Measurements from ENCODE around the gene CD22.

Gene CD22

GRCh38 chr19:35360880-35361420, 32.0 kb downstream of the CD22 start:
- peaks cover 27% of the 10 kb centered on the region for H3K27me3 ChIP-seq (ENCODE audit: insufficient read depth, poor library complexity, severe bottlenecking)
- H3K36me3 ChIP-seq (ENCODE audit: low read depth): no peaks in the 10 kb centered on the region

GRCh38 chr19:35362261-35363000, 33.4 kb downstream of the CD22 start:
- Histone ChIP-seq H3K36me3 (ENCODE audit: low read depth) (no peaks in the 10 kb centered on the region), H3K4me3 (ENCODE audit: severe bottlenecking) (no peak overlapping the region), H3K27me3 (ENCODE audit: insufficient read depth, poor library complexity, severe bottlenecking) (peaks cover 30% of the 10 kb centered on the region), H3K4me1 (ENCODE audit: insufficient read depth, poor library complexity, severe bottlenecking) (no peaks in the 10 kb centered on the region), H3K27ac (ENCODE audit: poor library complexity, severe bottlenecking) (no peak overlapping the region), H3K9me3 (ENCODE audit: severe bottlenecking) (no peaks in the 10 kb centered on the region)
- no peak for TF ChIP-seq CTCF (IDR thresholded peaks at IDR 0.05; ENCODE audit: poor library complexity, severe bottlenecking)
- DNase-seq (ENCODE audit: low spot score): no peak
- no peak for ATAC-seq (ENCODE audit: low read depth)

More at GRCh38 chr19:35360880-35361420, 32.0 kb downstream of the CD22 start:
- no peak for TF ChIP-seq CTCF (IDR thresholded peaks at IDR 0.05; ENCODE audit: poor library complexity, severe bottlenecking)
- Histone ChIP-seq H3K4me1 (ENCODE audit: insufficient read depth, poor library complexity, severe bottlenecking) (no peaks in the 10 kb centered on the region), H3K9me3 (ENCODE audit: severe bottlenecking) (no peaks in the 10 kb centered on the region), H3K27ac (ENCODE audit: poor library complexity, severe bottlenecking) (no peak overlapping the region), H3K4me3 (ENCODE audit: severe bottlenecking) (no peak overlapping the region)
- ATAC-seq (ENCODE audit: low read depth) (no peak), DNase-seq (ENCODE audit: low spot score) (no peak)

- Histone ChIP-seq H3K4me3 (ENCODE audit: severe bottlenecking) (no peak overlapping the region), H3K27ac (ENCODE audit: poor library complexity, severe bottlenecking) (no peak overlapping the region), H3K27me3 (ENCODE audit: insufficient read depth, poor library complexity, severe bottlenecking) (peaks cover 30% of the 10 kb centered on the region), H3K4me1 (ENCODE audit: insufficient read depth, poor library complexity, severe bottlenecking) (no peaks in the 10 kb centered on the region), H3K9me3 (ENCODE audit: severe bottlenecking) (no peaks in the 10 kb centered on the region), H3K36me3 (ENCODE audit: low read depth) (no peaks in the 10 kb centered on the region)
- no peak for TF ChIP-seq CTCF (IDR thresholded peaks at IDR 0.05; ENCODE audit: poor library complexity, severe bottlenecking)
- ATAC-seq (ENCODE audit: low read depth): no peak
- peak; percentile 38 for DNase-seq (ENCODE audit: low spot score)
These were observed 34.1 kb downstream of the CD22 start for GRCh38 chr19:35363001-35363590.

GRCh38 chr19:35363711-35364425, 34.9 kb downstream of the CD22 start:
- DNase-seq (ENCODE audit: low spot score) (no peak), ATAC-seq (ENCODE audit: low read depth) (no peak)
- Histone ChIP-seq H3K27ac (ENCODE audit: poor library complexity, severe bottlenecking) (no peak overlapping the region), H3K9me3 (ENCODE audit: severe bottlenecking) (no peaks in the 10 kb centered on the region), H3K36me3 (ENCODE audit: low read depth) (no peaks in the 10 kb centered on the region), H3K4me3 (ENCODE audit: severe bottlenecking) (no peak overlapping the region), H3K4me1 (ENCODE audit: insufficient read depth, poor library complexity, severe bottlenecking) (no peaks in the 10 kb centered on the region), H3K27me3 (ENCODE audit: insufficient read depth, poor library complexity, severe bottlenecking) (peaks cover 32% of the 10 kb centered on the region)
- TF ChIP-seq CTCF (IDR thresholded peaks at IDR 0.05; ENCODE audit: poor library complexity, severe bottlenecking): no peak
